Lower leg skin (tissue), 3 donors: Measurements from ENCODE around the gene ATF6.

ENCODE experiments used
- CTCF ChIP-seq, 3 donors: fragments of 450-650 bp; IDR thresholded peaks; one replicate each; pipeline ENCODE4 v1.5.1; 2016; ENCODE audit warnings: antibody characterized with exemption in 3 of 3, mild to moderate bottlenecking in 3 of 3, moderate library complexity in 2 of 3
- POLR2A ChIP-seq, 2 donors: fragments of 450-650 bp; IDR thresholded peaks; one replicate each; pipeline ENCODE4 v1.6.1; 2016 to 2017; ENCODE audit warnings: antibody characterized with exemption in 2 of 2, mild to moderate bottlenecking in 1 of 2, moderate library complexity in 1 of 2

- TF ChIP-seq POLR2A (IDR thresholded peaks at IDR 0.05), result no peak
- no peak for TF ChIP-seq CTCF (IDR thresholded peaks at IDR 0.05)
These were observed 3.0 kb downstream of the ATF6 start for GRCh38 chr1:161768986-161769672.
